ENCODE data around the gene FBXO22. TPM values are rescaled to one million over a fixed set of nuclear protein-coding genes. Genes with fewer than 3 reads are reported as not detected.
A peak's percentile ranks its signal among the peaks of the same experiment; 100 is the strongest.

FBXO22 gene
- total RNA-seq, 1 donor from 2014 or later = 13.0 TPM

- H3K27me3 ChIP-seq = no peaks in the 10 kb centered on the region
- intact Hi-C loops (cut with DNase I) = no loop called here
- H3K36me3 ChIP-seq = no peaks in the 10 kb centered on the region
- no peak overlapping the region for H3K27ac ChIP-seq
- no peak for DNase-seq (ENCODE audit: extremely low spot score in 2 of 2)
- no peaks in the 10 kb centered on the region for H3K4me1 ChIP-seq
- TF ChIP-seq POLR2AphosphoS5 (IDR thresholded peaks at IDR 0.05; ENCODE audit: insufficient read depth in 1 of 2, low read depth in 1 of 2) = no peak
- no peak for TF ChIP-seq CTCF (IDR thresholded peaks at IDR 0.05)
- no peak for TF ChIP-seq POLR2A (IDR thresholded peaks at IDR 0.05)
- H3K4me3 ChIP-seq = no peak overlapping the region
- no peaks in the 10 kb centered on the region for H3K9me3 ChIP-seq
Measured at GRCh38 chr15:75945953-75946352, 42.3 kb downstream of the FBXO22 start.

GRCh38 chr15:75947092-75947491 lies 43.4 kb downstream of the FBXO22 start:
- Histone ChIP-seq H3K36me3 (no peaks in the 10 kb centered on the region), H3K27me3 (no peaks in the 10 kb centered on the region), H3K4me1 (no peaks in the 10 kb centered on the region), H3K27ac (no peak overlapping the region), H3K9me3 (no peaks in the 10 kb centered on the region), H3K4me3 (no peak overlapping the region)
- intact Hi-C loops (cut with DNase I) = no loop called here
- TF ChIP-seq CTCF (IDR thresholded peaks at IDR 0.05) (no peak), POLR2AphosphoS5 (IDR thresholded peaks at IDR 0.05; ENCODE audit: insufficient read depth in 1 of 2, low read depth in 1 of 2) (peak in 1 of 2 donors; percentile 25)
- DNase-seq (ENCODE audit: extremely low spot score in 2 of 2) = no peak

GRCh38 chr15:75948761-75949296 lies 45.2 kb downstream of the FBXO22 start:
- Histone ChIP-seq H3K9me3 (no peaks in the 10 kb centered on the region), H3K27me3 (no peaks in the 10 kb centered on the region), H3K36me3 (no peaks in the 10 kb centered on the region), H3K4me3 (no peak overlapping the region), H3K27ac (no peak overlapping the region), H3K4me1 (no peaks in the 10 kb centered on the region)
- no peak for TF ChIP-seq POLR2AphosphoS5 (IDR thresholded peaks at IDR 0.05; ENCODE audit: insufficient read depth in 1 of 2, low read depth in 1 of 2)
- TF ChIP-seq CTCF (IDR thresholded peaks at IDR 0.05) = no peak
- TF ChIP-seq POLR2A (IDR thresholded peaks at IDR 0.05) = no peak
- no peak for DNase-seq (ENCODE audit: extremely low spot score in 2 of 2)
- intact Hi-C loops (cut with DNase I) = no loop called here

GRCh38 chr15:75952525-75952924 lies 48.8 kb downstream of the FBXO22 start:
- no peaks in the 10 kb centered on the region for H3K27me3 ChIP-seq
- H3K9me3 ChIP-seq = no peaks in the 10 kb centered on the region
- no peaks in the 10 kb centered on the region for H3K36me3 ChIP-seq
- intact Hi-C loops (cut with DNase I) = no loop called here
- no peak overlapping the region for H3K27ac ChIP-seq
- no peak for DNase-seq (ENCODE audit: extremely low spot score in 2 of 2)
- TF ChIP-seq POLR2A (IDR thresholded peaks at IDR 0.05) = no peak
- no peak for TF ChIP-seq POLR2AphosphoS5 (IDR thresholded peaks at IDR 0.05; ENCODE audit: insufficient read depth in 1 of 2, low read depth in 1 of 2)
- TF ChIP-seq CTCF (IDR thresholded peaks at IDR 0.05) = no peak
- H3K4me3 ChIP-seq = no peak overlapping the region
- H3K4me1 ChIP-seq = no peaks in the 10 kb centered on the region

GRCh38 chr15:75955720-75956119 lies 52.0 kb downstream of the FBXO22 start:
- Histone ChIP-seq H3K4me1 (no peaks in the 10 kb centered on the region), H3K4me3 (no peak overlapping the region), H3K27me3 (no peaks in the 10 kb centered on the region), H3K36me3 (no peaks in the 10 kb centered on the region), H3K9me3 (no peaks in the 10 kb centered on the region), H3K27ac (no peak overlapping the region)
- no peak for TF ChIP-seq POLR2A (IDR thresholded peaks at IDR 0.05)
- TF ChIP-seq POLR2AphosphoS5 (IDR thresholded peaks at IDR 0.05; ENCODE audit: insufficient read depth in 1 of 2, low read depth in 1 of 2) = no peak
- TF ChIP-seq CTCF (IDR thresholded peaks at IDR 0.05) = no peak
- DNase-seq (ENCODE audit: extremely low spot score in 2 of 2) = no peak
- intact Hi-C loops (cut with DNase I) = no loop called here

All from vagina (tissue), 2 donors.